SK-N-SH (cell line): ENCODE results near the gene MXD3.

ENCODE experiments used
- CTCF ChIP-seq: fragments of 200-600 bp; sonication (generic); IDR thresholded peaks from 2 replicates; pipeline ENCODE4 v1.6.1; 2017; ENCODE audit warnings: antibody characterized with exemption, mild to moderate bottlenecking, moderate library complexity
- EP300 ChIP-seq, 2 experiments: IDR thresholded peaks; 2 replicates each; pipeline versions ENCODE4 v1.4.0 to v1.6.1; 2012; ENCODE audit warnings: borderline replicate concordance in 1 of 2, low read depth in 1 of 2, low read length in 1 of 2
- MAX ChIP-seq: IDR thresholded peaks from 2 replicates; pipeline ENCODE4 v1.4.0; 2012; ENCODE audit warnings: low read depth
- POLR2AphosphoS5 ChIP-seq: IDR thresholded peaks from 2 replicates; pipeline ENCODE4 v1.6.1; 2012; ENCODE audit warnings: low read depth, low read length
- RAD21 ChIP-seq: IDR thresholded peaks from 2 replicates; pipeline ENCODE4 v1.6.1; 2012; ENCODE audit warnings: mild to moderate bottlenecking, low read length
- REST ChIP-seq: IDR thresholded peaks from 2 replicates; pipeline ENCODE4 v1.6.1; 2012; ENCODE audit warnings: mild to moderate bottlenecking, low read depth, low read length, moderate library complexity
- RFX5 ChIP-seq: IDR thresholded peaks from 2 replicates; pipeline ENCODE4 v1.6.1; 2012; ENCODE audit warnings: mild to moderate bottlenecking, improper control_type of control experiment, low read length
- TAF1 ChIP-seq: IDR thresholded peaks from 2 replicates; pipeline ENCODE4 v1.6.1; 2012; ENCODE audit warnings: low read depth, mild to moderate bottlenecking, low read length, moderate library complexity, borderline replicate concordance
- TCF12 ChIP-seq: IDR thresholded peaks from 2 replicates; pipeline ENCODE4 v1.4.0; 2012
- USF1 ChIP-seq: IDR thresholded peaks from 2 replicates; pipeline ENCODE4 v1.4.0; 2012; ENCODE audit warnings: low read depth, borderline replicate concordance

- TF ChIP-seq REST (no peak), RAD21 (no peak), USF1 (no peak), POLR2AphosphoS5 (peak; percentile 18; the same call in 1 of the 2 replicates), CTCF (no peak), TAF1 (no peak), RFX5 (no peak), MAX (no peak), TCF12 (no peak), EP300 (IDR thresholded peaks at IDR 0.05; ENCODE audit: borderline replicate concordance in 1 of 2, low read depth in 1 of 2, low read length in 1 of 2) (no peak)
These were observed 10.1 kb downstream of the MXD3 start for GRCh38 chr5:177301503-177302165.
